SK-N-SH treated with all-trans-retinoic acid at 6 μM for 48 hours (cell line): ENCODE results near the gene ZDHHC3.

Source experiments
- ATAC-seq: fragments of 200-7000 bp; cut with Tn5 transposase; 3 replicates; pipeline ENCODE4 v1.9.1; 2020; ENCODE audit warnings: mild to moderate bottlenecking, moderate library complexity
- ARNTL ChIP-seq: fragments of 450-650 bp; formaldehyde crosslinking; IDR thresholded peaks from 2 replicates; pipeline ENCODE4 v1.5.0; 2020; ENCODE audit warnings: low read depth, mild to moderate bottlenecking, moderate library complexity, borderline replicate concordance
- BACH2 ChIP-seq: fragments of 250-450 bp; sonication (Bioruptor Pico); IDR thresholded peaks from 2 replicates; pipeline ENCODE4 v1.9.0; 2021; ENCODE audit warnings: mild to moderate bottlenecking, borderline replicate concordance
- CSDC2 ChIP-seq: fragments of 250-450 bp; sonication (Bioruptor Pico); IDR thresholded peaks from 2 replicates; pipeline ENCODE4 v1.5.0; 2020; ENCODE audit warnings: mild to moderate bottlenecking, moderate library complexity
- ESRRG ChIP-seq: fragments of 250-450 bp; sonication (Bioruptor Pico); IDR thresholded peaks from 2 replicates; pipeline ENCODE4 v1.6.1; 2021; ENCODE audit warnings: mild to moderate bottlenecking
- GLIS3 ChIP-seq: fragments of 250-450 bp; sonication (Bioruptor Pico); IDR thresholded peaks from 2 replicates; pipeline ENCODE4 v1.5.0; 2020; ENCODE audit warnings: mild to moderate bottlenecking, moderate library complexity
- ISL1 ChIP-seq: fragments of 250-450 bp; sonication (Bioruptor Pico); IDR thresholded peaks from 2 replicates; pipeline ENCODE4 v2.1.2; 2022; ENCODE audit warnings: mild to moderate bottlenecking, moderate library complexity
- OSR1 ChIP-seq: fragments of 250-450 bp; sonication (Bioruptor Pico); IDR thresholded peaks from 2 replicates; pipeline ENCODE4 v1.8.0; 2022; ENCODE audit warnings: moderate library complexity, mild to moderate bottlenecking, inconsistent platforms
- POU6F1 ChIP-seq: fragments of 250-450 bp; sonication (Bioruptor Pico); IDR thresholded peaks from 2 replicates; pipeline ENCODE4 v1.8.0; 2021; ENCODE audit warnings: low read depth, mild to moderate bottlenecking, moderate library complexity, borderline replicate concordance
- RARB ChIP-seq: fragments of 250-450 bp; sonication (Bioruptor Pico); IDR thresholded peaks from 2 replicates; pipeline ENCODE4 v1.8.0; 2021; ENCODE audit warnings: mild to moderate bottlenecking, moderate library complexity
- SNAI2 ChIP-seq: fragments of 250-450 bp; sonication (Bioruptor Pico); IDR thresholded peaks from 2 replicates; pipeline ENCODE4 v1.5.0; 2020; ENCODE audit warnings: mild to moderate bottlenecking, moderate library complexity
- TCF4 ChIP-seq: fragments of 250-450 bp; sonication (Bioruptor Pico); IDR thresholded peaks from 2 replicates; pipeline ENCODE4 v1.8.0; 2021; ENCODE audit warnings: mild to moderate bottlenecking, moderate library complexity, borderline replicate concordance
- TOX ChIP-seq: fragments of 250-450 bp; sonication (Bioruptor Pico); IDR thresholded peaks from 2 replicates; pipeline ENCODE4 v1.8.0; 2021; ENCODE audit warnings: mild to moderate bottlenecking, moderate library complexity, borderline replicate concordance
- TSHZ2 ChIP-seq: fragments of 250-450 bp; sonication (Bioruptor Pico); IDR thresholded peaks from 2 replicates; pipeline ENCODE4 v1.5.0; 2020; ENCODE audit warnings: mild to moderate bottlenecking, moderate library complexity
- ZC3H10 ChIP-seq: fragments of 250-450 bp; sonication (Bioruptor Pico); IDR thresholded peaks from 2 replicates; pipeline ENCODE4 v1.5.1; 2021; ENCODE audit warnings: mild to moderate bottlenecking, moderate library complexity
- ZFP3 ChIP-seq: fragments of 250-450 bp; sonication (Bioruptor Pico); IDR thresholded peaks from 2 replicates; pipeline ENCODE4 v1.5.0; 2020; ENCODE audit warnings: mild to moderate bottlenecking, moderate library complexity
- ZFP30 ChIP-seq: fragments of 450-650 bp; formaldehyde crosslinking; IDR thresholded peaks from 2 replicates; pipeline ENCODE4 v1.5.0; 2022; ENCODE audit warnings: mild to moderate bottlenecking, moderate library complexity
- ZNF565 ChIP-seq: fragments of 450-650 bp; formaldehyde crosslinking; conservative IDR thresholded peaks from 2 replicates; pipeline ENCODE4 v1.5.0; 2020; ENCODE audit warnings: low read depth, mild to moderate bottlenecking, moderate library complexity
- ZNF8 ChIP-seq: fragments of 450-650 bp; formaldehyde crosslinking; IDR thresholded peaks from 2 replicates; pipeline ENCODE4 v1.5.0; 2020; ENCODE audit warnings: mild to moderate bottlenecking, moderate library complexity
- TF ChIP-seq, protein P1 (sequence below): fragments of 250-450 bp; sonication (Bioruptor Pico); IDR thresholded peaks from 2 replicates; pipeline ENCODE4 v1.5.1; 2021; ENCODE audit warnings: mild to moderate bottlenecking, moderate library complexity
- TF ChIP-seq, protein P2 (sequence below): fragments of 250-450 bp; sonication (Bioruptor Pico); IDR thresholded peaks from 2 replicates; pipeline ENCODE4 v1.8.0; 2020; ENCODE audit warnings: mild to moderate bottlenecking, moderate library complexity, borderline replicate concordance
- TF ChIP-seq, protein P3 (sequence below): fragments of 250-450 bp; sonication (Bioruptor Pico); IDR thresholded peaks from 2 replicates; pipeline ENCODE4 v1.5.1; 2020; ENCODE audit warnings: low read depth, mild to moderate bottlenecking, moderate library complexity

The ZDHHC3 gene

GRCh38 chr3:44969154-44969827 is 6.7 kb downstream of the ZDHHC3 start:
- no peak for TF ChIP-seq ZFP3 (CRISPR knock-in tag)
- TF ChIP-seq ZNF565 (CRISPR knock-in tag): no peak
- TF ChIP-seq ISL1 (CRISPR knock-in tag): no peak
- no peak for TF ChIP-seq BACH2 (CRISPR knock-in tag)
- TF ChIP-seq TCF4: no peak
- TF ChIP-seq TSHZ2: no peak
- TF ChIP-seq CSDC2 (CRISPR knock-in tag): no peak
- TF ChIP-seq, protein P1, sequence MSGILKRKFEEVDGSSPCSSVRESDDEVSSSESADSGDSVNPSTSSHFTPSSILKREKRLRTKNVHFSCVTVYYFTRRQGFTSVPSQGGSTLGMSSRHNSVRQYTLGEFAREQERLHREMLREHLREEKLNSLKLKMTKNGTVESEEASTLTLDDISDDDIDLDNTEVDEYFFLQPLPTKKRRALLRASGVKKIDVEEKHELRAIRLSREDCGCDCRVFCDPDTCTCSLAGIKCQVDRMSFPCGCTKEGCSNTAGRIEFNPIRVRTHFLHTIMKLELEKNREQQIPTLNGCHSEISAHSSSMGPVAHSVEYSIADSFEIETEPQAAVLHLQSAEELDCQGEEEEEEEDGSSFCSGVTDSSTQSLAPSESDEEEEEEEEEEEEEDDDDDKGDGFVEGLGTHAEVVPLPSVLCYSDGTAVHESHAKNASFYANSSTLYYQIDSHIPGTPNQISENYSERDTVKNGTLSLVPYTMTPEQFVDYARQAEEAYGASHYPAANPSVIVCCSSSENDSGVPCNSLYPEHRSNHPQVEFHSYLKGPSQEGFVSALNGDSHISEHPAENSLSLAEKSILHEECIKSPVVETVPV (CRISPR knock-in tag): no peak
- no peak for TF ChIP-seq ZC3H10
- no peak for TF ChIP-seq GLIS3 (CRISPR knock-in tag)
- TF ChIP-seq ZNF8: no peak
- TF ChIP-seq, protein P2, sequence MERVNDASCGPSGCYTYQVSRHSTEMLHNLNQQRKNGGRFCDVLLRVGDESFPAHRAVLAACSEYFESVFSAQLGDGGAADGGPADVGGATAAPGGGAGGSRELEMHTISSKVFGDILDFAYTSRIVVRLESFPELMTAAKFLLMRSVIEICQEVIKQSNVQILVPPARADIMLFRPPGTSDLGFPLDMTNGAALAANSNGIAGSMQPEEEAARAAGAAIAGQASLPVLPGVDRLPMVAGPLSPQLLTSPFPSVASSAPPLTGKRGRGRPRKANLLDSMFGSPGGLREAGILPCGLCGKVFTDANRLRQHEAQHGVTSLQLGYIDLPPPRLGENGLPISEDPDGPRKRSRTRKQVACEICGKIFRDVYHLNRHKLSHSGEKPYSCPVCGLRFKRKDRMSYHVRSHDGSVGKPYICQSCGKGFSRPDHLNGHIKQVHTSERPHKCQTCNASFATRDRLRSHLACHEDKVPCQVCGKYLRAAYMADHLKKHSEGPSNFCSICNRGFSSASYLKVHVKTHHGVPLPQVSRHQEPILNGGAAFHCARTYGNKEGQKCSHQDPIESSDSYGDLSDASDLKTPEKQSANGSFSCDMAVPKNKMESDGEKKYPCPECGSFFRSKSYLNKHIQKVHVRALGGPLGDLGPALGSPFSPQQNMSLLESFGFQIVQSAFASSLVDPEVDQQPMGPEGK (CRISPR knock-in tag): no peak
- no peak for TF ChIP-seq ARNTL (CRISPR knock-in tag)
- no peak for TF ChIP-seq RARB (CRISPR knock-in tag)
- TF ChIP-seq SNAI2: no peak
- no peak for TF ChIP-seq TOX
- TF ChIP-seq OSR1 (CRISPR knock-in tag): no peak
- TF ChIP-seq, protein P3, sequence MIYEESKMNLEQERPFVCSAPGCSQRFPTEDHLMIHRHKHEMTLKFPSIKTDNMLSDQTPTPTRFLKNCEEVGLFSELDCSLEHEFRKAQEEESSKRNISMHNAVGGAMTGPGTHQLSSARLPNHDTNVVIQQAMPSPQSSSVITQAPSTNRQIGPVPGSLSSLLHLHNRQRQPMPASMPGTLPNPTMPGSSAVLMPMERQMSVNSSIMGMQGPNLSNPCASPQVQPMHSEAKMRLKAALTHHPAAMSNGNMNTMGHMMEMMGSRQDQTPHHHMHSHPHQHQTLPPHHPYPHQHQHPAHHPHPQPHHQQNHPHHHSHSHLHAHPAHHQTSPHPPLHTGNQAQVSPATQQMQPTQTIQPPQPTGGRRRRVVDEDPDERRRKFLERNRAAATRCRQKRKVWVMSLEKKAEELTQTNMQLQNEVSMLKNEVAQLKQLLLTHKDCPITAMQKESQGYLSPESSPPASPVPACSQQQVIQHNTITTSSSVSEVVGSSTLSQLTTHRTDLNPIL (CRISPR knock-in tag): no peak
- TF ChIP-seq POU6F1: no peak
- TF ChIP-seq ZFP30: no peak
- ATAC-seq: no peak

DNA sequence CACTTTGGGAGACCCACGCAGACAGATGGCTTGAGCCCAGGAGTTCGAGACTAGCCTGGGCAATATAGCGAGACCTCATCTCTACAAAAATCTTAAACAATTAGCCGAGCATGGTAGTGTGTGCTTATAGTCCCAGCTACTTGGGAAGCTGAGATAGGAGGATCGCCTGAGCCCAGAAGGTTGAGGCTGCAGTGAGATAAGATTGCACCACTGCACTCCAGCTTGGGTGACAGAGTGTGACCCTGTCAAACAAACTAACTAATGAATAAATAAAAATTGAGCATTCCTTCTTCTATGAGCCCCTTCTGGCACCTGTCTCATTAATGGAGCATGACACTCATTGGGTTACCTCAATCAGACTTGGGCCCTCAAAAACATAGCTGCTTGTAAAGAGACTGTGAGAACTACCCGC is 7.5 kb downstream of the ZDHHC3 start:
- no peak for ATAC-seq
- no peak for TF ChIP-seq ISL1 (CRISPR knock-in tag)
- no peak for TF ChIP-seq ARNTL (CRISPR knock-in tag)
- no peak for TF ChIP-seq ESRRG
- TF ChIP-seq CSDC2 (CRISPR knock-in tag): no peak
- no peak for TF ChIP-seq POU6F1
- no peak for TF ChIP-seq ZNF565 (CRISPR knock-in tag)
- TF ChIP-seq BACH2 (CRISPR knock-in tag): no peak
- TF ChIP-seq, protein P2 (CRISPR knock-in tag): no peak
